Measurements from ENCODE around the gene SYT5. TPM values are rescaled to one million over a fixed set of nuclear protein-coding genes. Genes with fewer than 3 reads are reported as not detected.

The SYT5 gene
- total and polyA plus RNA-seq, 2 donors (not counting 3 experiments of a cell fraction or from before 2014, with no cell fraction given): 0.42 TPM; not detected in 1

DNA sequence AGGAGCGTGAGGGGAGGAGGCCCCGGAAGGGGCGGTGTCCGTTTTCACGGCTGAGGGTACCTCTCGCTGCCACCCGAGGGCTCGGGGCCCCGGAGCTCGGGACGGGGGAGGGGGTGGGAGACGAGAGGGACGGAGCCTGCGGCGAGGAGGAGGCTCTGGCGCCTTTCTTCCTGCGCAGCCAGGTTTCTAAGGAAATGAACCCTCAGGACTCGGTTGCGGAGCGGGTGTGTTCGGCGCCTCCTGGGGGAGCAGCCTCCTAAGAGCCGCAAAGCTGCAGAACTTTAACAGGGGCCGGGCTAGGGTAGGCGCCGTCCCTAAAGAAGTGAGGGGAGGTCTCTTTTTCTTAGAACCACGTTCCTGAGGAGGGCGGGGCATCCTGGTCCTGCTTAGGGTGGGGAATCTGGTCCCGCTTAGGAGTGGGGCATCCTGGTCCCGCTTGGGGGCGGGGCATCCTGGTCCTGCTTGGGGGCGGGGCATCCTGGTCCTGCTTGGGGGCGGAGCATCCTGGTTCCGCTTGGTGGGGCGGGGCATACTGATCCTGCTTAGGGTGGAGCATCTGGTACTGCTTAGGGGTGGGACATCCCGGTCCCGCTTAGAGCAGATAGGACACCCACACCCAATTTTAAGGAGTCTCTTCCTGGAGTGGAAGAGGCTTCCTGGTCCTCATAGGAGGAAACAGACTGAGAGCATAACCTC, 6.2 kb downstream of the SYT5 start:
- ChIA-PET CTCF (interaction anchor here (0.6 to 1.7 kb wide), 2 partner anchors 14 to 470 kb away, joined by 4 to 6 read pairs; no protein-coding TSS in a partner anchor), POLR2A (no interaction called here)
- no TSS peak for BruUV-seq (replicated peaks)
- TF ChIP-seq EZH2 (IDR thresholded peaks at IDR 0.05; ENCODE audit: borderline replicate concordance, low read depth, low read length, severe bottlenecking) (no peak), GATA2 (IDR thresholded peaks at IDR 0.05; ENCODE audit: insufficient read depth, insufficient read length, low read depth, low read length) (no peak), POLR2A (IDR thresholded peaks at IDR 0.05; ENCODE audit: low read depth, low read length) (no peak), POLR2AphosphoS5 (IDR thresholded peaks at IDR 0.05; ENCODE audit: insufficient read depth, low read depth, low read length) (no peak), CTCF (IDR thresholded peaks at IDR 0.05; ENCODE audit: extremely low read depth in 1 of 2, insufficient read depth in 1 of 2, low read depth in 1 of 2, low read length in 2 of 2) (no peak), FOS (IDR thresholded peaks at IDR 0.05; ENCODE audit: borderline replicate concordance, insufficient read depth, low read length) (no peak)
- peak overlapping the region; percentile 48 for H3K4me2 ChIP-seq (ENCODE audit: insufficient read depth, low read length)
- DNase-seq (ENCODE audit: low read depth, low spot score): no peak
- peak overlapping the region; percentile 74 for H2AFZ ChIP-seq (ENCODE audit: low read depth, low read length)
- H3K27ac ChIP-seq (ENCODE audit: insufficient read depth, low read depth, low read length): no peak overlapping the region
- H3K9me1 ChIP-seq (replicated peaks; ENCODE audit: control insufficient read depth, extremely low read depth, insufficient read depth, low read length): no peaks in the 10 kb centered on the region
- H3K4me3 ChIP-seq (replicated peaks in 1 of 3; ENCODE audit: insufficient read depth in 1 of 3, low read depth in 1 of 3, low read length in 3 of 3): peak overlapping the region; percentile 17 to 30 (median 19)
- no peaks in the 10 kb centered on the region for H3K9me3 ChIP-seq (replicated peaks; ENCODE audit: control insufficient read depth, insufficient read depth, low read length)
- no peaks in the 10 kb centered on the region for H3K36me3 ChIP-seq (ENCODE audit: control insufficient read depth in 2 of 2, extremely low read depth in 1 of 2, insufficient read depth in 2 of 2, low read length in 2 of 2)
- no peak overlapping the region for H3K9ac ChIP-seq (replicated peaks; ENCODE audit: extremely low read depth, insufficient read depth, low read length)
- peaks cover 26 to 35% of the 10 kb centered on the region in 2 experiments for H3K27me3 ChIP-seq (ENCODE audit: control insufficient read depth in 2 of 2, insufficient read depth in 2 of 2, low read length in 2 of 2)
- dilution Hi-C loops (cut with MboI; ENCODE audit: extremely low pct_ligation_motif_present, low sequenced_read_pairs) (no loop called here), intact Hi-C loops (cut with micrococcal nuclease) (no loop called here)
- FAIRE-seq: peak; percentile 69
- H3K4me1 ChIP-seq (ENCODE audit: control insufficient read depth, extremely low read depth, insufficient read depth, low read length): no peaks in the 10 kb centered on the region
- no peaks in the 10 kb centered on the region for H4K20me1 ChIP-seq (replicated peaks; ENCODE audit: control insufficient read depth, extremely low read depth, insufficient read depth, low read length)
- no peaks in the 10 kb centered on the region for H3K79me2 ChIP-seq (ENCODE audit: control insufficient read depth, insufficient read depth, low read length)

All from endothelial cell of umbilical vein (primary cell).